K562 (cell line): ENCODE data around the gene ESPN. TPM values are rescaled to one million over a fixed set of nuclear protein-coding genes. Genes with fewer than 3 reads are reported as not detected.

Experiments used
- ATAC-seq: fragments of 200-7000 bp; cut with Tn5 transposase; 3 replicates; pipeline ENCODE4 v1.9.1; 2020; ENCODE audit warnings: moderate library complexity
- BruUV-seq: library from RNA; stranded (reverse); fragments of 400-500 nt; replicated peaks from 2 replicates; lab custom pipeline; 2021; lab: Mats Ljungman, UMichigan
- CTCF ChIA-PET: fragments of 300-600 bp; formaldehyde crosslinking; extraction: SDS; loops from one replicate; lab custom pipeline; 2021; ENCODE audit warnings: low intra/inter-chr PET ratio; lab: Yijun Ruan, JAX
- POLR2A ChIA-PET: fragments of 300-600, 350-650 bp; sonication (Branson Sonifier 250); formaldehyde crosslinking; extraction: SDS; loops from one replicate; lab custom pipeline; 2021; ENCODE audit warnings: antibody characterized with exemption, inconsistent platforms; lab: Yijun Ruan, JAX
- DNase-seq, 4 experiments: peaks; one replicate each; pipeline versions ENCODE4 v3.0.0 to v3.0.0-alpha.2; 2011 to 2018; ENCODE audit warnings: low spot score in 3 of 4, mixed read lengths in 3 of 4; ENCODE audit errors: extremely low read depth in 1 of 4
- FAIRE-seq: peaks from 2 replicates; lab custom pipeline; 2011; peaks lifted over from hg19 to GRCh38; lab: Jason Lieb, UNC
- H2AFZ ChIP-seq: 2 replicates; pipeline ENCODE4 v1.6.0; 2011; ENCODE audit warnings: low read depth, low read length, control low read depth, inconsistent platforms
- H3K27ac ChIP-seq: fragments of 200-600 bp; 3 replicates; pipeline ENCODE4 v1.8.0; 2011; ENCODE audit warnings: low read depth, mild to moderate bottlenecking, control low read depth, inconsistent platforms, low read length, moderate library complexity, mixed read lengths; ENCODE audit errors: extremely low read depth
- H3K27me3 ChIP-seq, 2 experiments: fragments of 300-600 bp in 1 of 2; 2 replicates in 1 of 2; 3 replicates in 1 of 2; pipeline versions ENCODE4 v1.6.0 to v1.8.0; 2011; ENCODE audit warnings: inconsistent platforms in 2 of 2, low read length in 2 of 2, mild to moderate bottlenecking in 1 of 2, mixed read lengths in 1 of 2, moderate library complexity in 1 of 2; ENCODE audit not compliant: control insufficient read depth in 2 of 2, insufficient read depth in 2 of 2
- H3K36me3 ChIP-seq: fragments of 300-600 bp; 3 replicates; pipeline ENCODE4 v1.8.0; 2011; ENCODE audit warnings: mild to moderate bottlenecking, low read length, inconsistent platforms; ENCODE audit not compliant: control insufficient read depth, insufficient read depth
- H3K4me1 ChIP-seq, 2 experiments: fragments of 200-600 bp in 1 of 2; replicated peaks in 1 of 2; 2 replicates in 1 of 2; 3 replicates in 1 of 2; pipeline versions ENCODE4 v1.5.1 to v1.8.0; 2011; ENCODE audit warnings: inconsistent platforms in 2 of 2, low read length in 2 of 2, mild to moderate bottlenecking in 1 of 2, mixed read lengths in 1 of 2, moderate library complexity in 1 of 2; ENCODE audit not compliant: control insufficient read depth in 2 of 2, insufficient read depth in 2 of 2
- H3K4me2 ChIP-seq: 2 replicates; pipeline ENCODE4 v1.6.1; 2011; ENCODE audit warnings: low read length, control low read depth, inconsistent platforms, mixed read lengths; ENCODE audit not compliant: insufficient read depth
- H3K4me3 ChIP-seq: fragments of 200-600 bp; sonication (generic), shearing (Covaris generic); 2 replicates; pipeline ENCODE4 v1.5.1; 2016; ENCODE audit warnings: control low read depth, inconsistent platforms
- H3K79me2 ChIP-seq: fragments of 200-600 bp; 3 replicates; pipeline ENCODE4 v1.8.0; 2011; ENCODE audit warnings: low read length, inconsistent platforms; ENCODE audit not compliant: control insufficient read depth, insufficient read depth
- H3K9ac ChIP-seq, 2 experiments: 2 replicates each; pipeline versions ENCODE4 v1.6.0 to v1.6.1; 2011; ENCODE audit warnings: low read depth in 2 of 2, low read length in 2 of 2, control low read depth in 1 of 2, inconsistent platforms in 1 of 2, mild to moderate bottlenecking in 1 of 2, mixed read lengths in 1 of 2; ENCODE audit not compliant: insufficient read depth in 1 of 2
- H3K9me1 ChIP-seq: one replicate; pipeline ENCODE4 v1.6.0; 2011; ENCODE audit warnings: inconsistent platforms, mild to moderate bottlenecking, low read length, moderate library complexity; ENCODE audit not compliant: control insufficient read depth, insufficient read depth
- H3K9me3 ChIP-seq: replicated peaks from 2 replicates; pipeline ENCODE4 v1.5.1; 2011; ENCODE audit warnings: low read depth, low read length, inconsistent platforms; ENCODE audit not compliant: control insufficient read depth, insufficient read depth
- H4K20me1 ChIP-seq: replicated peaks from 2 replicates; pipeline ENCODE4 v1.6.1; 2011; ENCODE audit warnings: low read length, inconsistent platforms, mixed read lengths; ENCODE audit not compliant: control insufficient read depth, insufficient read depth
- EGR1 ChIP-seq: fragments of 450-650 bp; conservative IDR thresholded peaks from 2 replicates; pipeline ENCODE4 v1.6.1; 2017; ENCODE audit warnings: mild to moderate bottlenecking
- FIP1L1 ChIP-seq: fragments of 200-400 bp; formaldehyde crosslinking; IDR thresholded peaks from 2 replicates; pipeline ENCODE4 v1.6.1; 2018; ENCODE audit warnings: mild to moderate bottlenecking, low read depth, low read length; ENCODE audit not compliant: poor library complexity, severe bottlenecking
- FUS ChIP-seq: fragments of 200-400 bp; formaldehyde crosslinking; optimal IDR thresholded peaks from 2 replicates; pipeline ENCODE3; 2017; ENCODE audit warnings: low read depth, low read length
- KLF13 ChIP-seq: fragments of 450-650 bp; IDR thresholded peaks from 2 replicates; pipeline ENCODE4 v1.6.1; 2016; ENCODE audit warnings: missing genetic modification characterization, low read depth, mild to moderate bottlenecking, missing compliant biosample characterization, moderate library complexity, borderline replicate concordance
- NCOA1 ChIP-seq: fragments of 450-650 bp; IDR thresholded peaks from 2 replicates; pipeline ENCODE4 v1.6.1; 2016; ENCODE audit warnings: low read depth
- NR3C1 ChIP-seq: sonication (generic); formaldehyde crosslinking; IDR thresholded peaks from 2 replicates; pipeline ENCODE4 v1.8.1; 2022; ENCODE audit warnings: missing genetic modification reagents
- RBM15 ChIP-seq: fragments of 200-400 bp; formaldehyde crosslinking; IDR thresholded peaks from 2 replicates; pipeline ENCODE4 v1.6.1; 2018; ENCODE audit warnings: mild to moderate bottlenecking, low read length, moderate library complexity; ENCODE audit not compliant: insufficient read depth
- SIN3A ChIP-seq, 2 experiments: fragments of 150-350 bp in 1 of 2; IDR thresholded peaks; 2 replicates each; pipeline ENCODE4 v1.6.1; 2011 to 2016; ENCODE audit warnings: borderline replicate concordance in 2 of 2, low read depth in 2 of 2, low read length in 2 of 2, mild to moderate bottlenecking in 2 of 2, moderate library complexity in 2 of 2; ENCODE audit not compliant: control insufficient read depth in 1 of 2
- SIN3B ChIP-seq: fragments of 450-650 bp; IDR thresholded peaks from 2 replicates; pipeline ENCODE4 v1.6.1; 2017; ENCODE audit warnings: low read depth, mild to moderate bottlenecking, moderate library complexity
- SMARCE1 ChIP-seq: fragments of 450-650 bp; IDR thresholded peaks from 2 replicates; pipeline ENCODE4 v1.7.1; 2016; ENCODE audit warnings: mild to moderate bottlenecking
- ZNF12 ChIP-seq: sonication (generic); formaldehyde crosslinking; IDR thresholded peaks from 2 replicates; pipeline ENCODE4 v1.4.0; 2020; ENCODE audit warnings: mild to moderate bottlenecking, missing genetic modification reagents
- ZNF224 ChIP-seq: sonication (generic); formaldehyde crosslinking; IDR thresholded peaks from 2 replicates; pipeline ENCODE4 v1.8.0; 2022; ENCODE audit warnings: mild to moderate bottlenecking, missing genetic modification reagents
- ZNF431 ChIP-seq: sonication (generic); formaldehyde crosslinking; IDR thresholded peaks from 2 replicates; pipeline ENCODE4 v1.8.0; 2022; ENCODE audit warnings: mild to moderate bottlenecking, missing genetic modification reagents
- ZNF695 ChIP-seq: fragments of 450-650 bp; formaldehyde crosslinking; IDR thresholded peaks from 2 replicates; pipeline ENCODE4 v1.4.0; 2020; ENCODE audit warnings: mild to moderate bottlenecking, moderate library complexity
- WGBS: fragments of 100-300 bp; shearing (Covaris generic); methylation state at CpG from one replicate; pipeline ENCODE4 v1.1.6; 2016; ENCODE audit warnings: low coverage, mixed read lengths; ENCODE audit not compliant: insufficient coverage; ENCODE audit errors: missing lambda C conversion rate; 5-methylcytosine and 5-hydroxymethylcytosine counted together
- in situ Hi-C: fragments of 300-500 bp; cut with MboI; formaldehyde crosslinking; loops from 4 replicates; pipeline ENCODE4 v1.15.0; 2018; ENCODE audit warnings: inconsistent platforms, mixed read lengths
- intact Hi-C: fragments of 100-400 bp; cut with micrococcal nuclease; formaldehyde crosslinking; loops from 2 replicates; pipeline ENCODE4 v1.14.2; 2022
- polyA plus RNA-seq, 8 experiments: library from polyadenylated mRNA; depleted of rRNA in 4 of 8; stranded (reverse) in 5 of 8; unstranded in 3 of 8; fragments of >200 nt; fragmentation: Nextera tagmentation in 2 of 8; fragmentation: Illumina TruSeq in 1 of 8; extraction: Ambion mirVana in 2 of 8; extraction: Trizol in 1 of 8; gene quantifications; 2 replicates each; pipeline versions ENCODE4 v1.2.1 to v1.2.3, GENCODE V29; 2011 to 2014; ENCODE audit warnings: inconsistent platforms in 1 of 8, missing spikeins in 1 of 8
- total RNA-seq, 7 experiments: library from RNA; depleted of rRNA in 6 of 7; stranded (reverse); fragments of >200 nt in 6 of 7; fragmentation: Illumina TruSeq in 2 of 7; extraction: Trizol in 2 of 7; gene quantifications; 2 replicates each; pipeline versions ENCODE4 v1.2.1 to v1.2.3, GENCODE V29; 2011 to 2021; ENCODE audit warnings: low replicate concordance in 1 of 7
- TF ChIP-seq, protein P1 (sequence below): fragments of 250-450 bp; sonication (Bioruptor Pico); IDR thresholded peaks from 2 replicates; pipeline ENCODE4 v1.9.0; 2021; ENCODE audit warnings: mild to moderate bottlenecking

ESPN gene
- total and polyA plus RNA-seq, 9 of the 15 experiments (the other 6 are each of a cell fraction or from before 2014, with no cell fraction given): 0.07 to 1.2 (median 0.45) TPM; not detected in 3

DNA sequence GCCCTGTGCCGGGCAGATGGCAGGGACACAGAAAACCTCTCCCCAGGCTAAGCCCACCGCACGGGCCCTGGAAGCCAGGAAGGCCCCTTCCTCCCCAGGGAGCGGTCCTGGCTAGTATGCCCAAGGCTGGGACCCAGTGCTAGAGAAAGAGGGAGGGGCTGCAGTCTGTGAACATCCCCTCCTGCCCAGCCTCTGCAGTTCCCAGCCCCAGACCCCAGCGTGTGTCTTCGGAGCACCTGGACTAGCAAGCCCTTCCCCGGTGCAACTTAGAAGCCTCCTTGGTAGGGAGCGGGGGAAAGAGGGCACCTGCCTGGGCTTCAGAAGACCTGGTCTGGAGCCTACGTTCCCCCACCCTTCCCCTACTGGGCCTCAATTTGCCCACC is 64.8 kb downstream of the ESPN start:
- Histone ChIP-seq H3K36me3 (no peaks in the 10 kb centered on the region), H3K9me1 (peaks cover 4% of the 10 kb centered on the region), H4K20me1 (peaks cover 24% of the 10 kb centered on the region), H2AFZ (no peak overlapping the region), H3K27ac (no peak overlapping the region), H3K4me1 (peaks cover 4 to 43% of the 10 kb centered on the region in 2 experiments; a peak in 2 of 5 replicates), H3K27me3 (peaks cover 22 to 70% of the 10 kb centered on the region in 2 experiments; a peak in 4 of 5 replicates), H3K4me2 (no peak overlapping the region), H3K79me2 (no peaks in the 10 kb centered on the region), H3K9me3 (no peaks in the 10 kb centered on the region), H3K9ac (no peak overlapping the region), H3K4me3 (no peak overlapping the region)
- BruUV-seq: no TSS peak
- 30% methylated on average over 9 of the region's 9 CpGs for WGBS
- in situ Hi-C loops: loop anchor here (25.0 kb wide), 1 partner anchor 723 kb away; no protein-coding TSS in a partner anchor
- intact Hi-C loops: loop anchor here (5.0 kb wide), 1 partner anchor 87 kb away; no protein-coding TSS in a partner anchor
- POLR2A ChIA-PET: interaction anchor here (0.6 to 0.7 kb wide), 2 partner anchors 105 to 298 kb away, joined by 3 to 4 read pairs; no protein-coding TSS in a partner anchor
- FAIRE-seq: no peak
- TF ChIP-seq EGR1 (no peak), ZNF695 (CRISPR knock-in tag) (no peak), SMARCE1 (no peak), FUS (no peak), SIN3B (no peak), FIP1L1 (no peak), KLF13 (tag) (no peak), ZNF12 (no peak), NCOA1 (no peak), NR3C1 (no peak), ZNF224 (CRISPR knock-in tag) (no peak), SIN3A (IDR thresholded peaks at IDR 0.05; ENCODE audit: borderline replicate concordance in 2 of 2, control insufficient read depth in 1 of 2, low read depth in 2 of 2, low read length in 2 of 2) (no peak), RBM15 (no peak), ZNF431 (CRISPR knock-in tag) (no peak)
- TF ChIP-seq, protein P1, sequence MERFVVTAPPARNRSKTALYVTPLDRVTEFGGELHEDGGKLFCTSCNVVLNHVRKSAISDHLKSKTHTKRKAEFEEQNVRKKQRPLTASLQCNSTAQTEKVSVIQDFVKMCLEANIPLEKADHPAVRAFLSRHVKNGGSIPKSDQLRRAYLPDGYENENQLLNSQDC (CRISPR knock-in tag): no peak
- CTCF ChIA-PET: interaction anchor here (2.1 kb wide), 1 partner anchor 157 kb away, joined by 14 read pairs; no protein-coding TSS in a partner anchor
- ATAC-seq: no peak
- no peak for DNase-seq
